HEK293 (cell line): ENCODE measurements around the gene CLCF1.
"Not testable (repeated sequence)": the region's sequence is repeated elsewhere in the genome, so short reads cannot be mapped to it uniquely, and the experiment has no call there.

Source experiments
- CTCF ChIA-PET: fragments of 350-600 bp; formaldehyde crosslinking; extraction: SDS; loops from one replicate; lab custom pipeline; 2021; ENCODE audit warnings: antibody characterized with exemption; lab: Yijun Ruan, JAX
- POLR2A ChIA-PET: fragments of 300-600 bp; formaldehyde crosslinking; extraction: SDS; loops from one replicate; lab custom pipeline; 2020; ENCODE audit warnings: antibody characterized with exemption, inconsistent platforms; lab: Yijun Ruan, JAX
- H3K27ac ChIP-seq: fragments of 200-500 bp; sonication (Bioruptor generic); 2 replicates; pipeline ENCODE4 v1.5.1; 2014; ENCODE audit warnings: low read depth, low read length, control low read depth, inconsistent platforms; ENCODE audit errors: extremely low read depth
- H3K36me3 ChIP-seq, 2 experiments: fragments of 200-500 bp in 1 of 2; sonication (Bioruptor generic) in 1 of 2; 1 replicate in 1 of 2; 2 replicates in 1 of 2; pipeline ENCODE4 v1.5.1; 2014 to 2017; ENCODE audit warnings: inconsistent platforms in 2 of 2, low read length in 2 of 2; ENCODE audit not compliant: control insufficient read depth in 2 of 2, insufficient read depth in 1 of 2
- H3K4me1 ChIP-seq: fragments of 200-500 bp; sonication (Bioruptor generic); 2 replicates; pipeline ENCODE4 v1.5.1; 2014; ENCODE audit warnings: mild to moderate bottlenecking, low read length, inconsistent platforms; ENCODE audit not compliant: control insufficient read depth, insufficient read depth
- H3K4me3 ChIP-seq: 2 replicates; pipeline ENCODE4 v1.5.1; 2011; ENCODE audit warnings: low read depth, mild to moderate bottlenecking, control low read depth, low read length, moderate library complexity
- H3K9me3 ChIP-seq: fragments of 200-500 bp; sonication (Bioruptor generic); 2 replicates; pipeline ENCODE4 v1.5.1; 2014; ENCODE audit warnings: low read depth, low read length, inconsistent platforms; ENCODE audit not compliant: control insufficient read depth, insufficient read depth
- BCL11A ChIP-seq: fragments of 450-650 bp; formaldehyde crosslinking; IDR thresholded peaks from 2 replicates; pipeline ENCODE4 v1.5.1; 2016; ENCODE audit warnings: low read depth, missing biosample characterization, missing genetic modification characterization
- EGR2 ChIP-seq: fragments of 450-650 bp; formaldehyde crosslinking; IDR thresholded peaks from 2 replicates; pipeline ENCODE4 v1.5.1; 2016; ENCODE audit warnings: low read depth, missing biosample characterization, missing genetic modification characterization
- GLIS1 ChIP-seq: fragments of 450-650 bp; formaldehyde crosslinking; IDR thresholded peaks from 2 replicates; pipeline ENCODE4 v1.5.1; 2016; ENCODE audit warnings: missing biosample characterization, missing genetic modification characterization
- GLIS2 ChIP-seq: fragments of 450-650 bp; formaldehyde crosslinking; IDR thresholded peaks from 2 replicates; pipeline ENCODE4 v1.5.1; 2016; ENCODE audit warnings: missing biosample characterization, missing genetic modification characterization
- HOXA7 ChIP-seq: sonication (generic); formaldehyde crosslinking; IDR thresholded peaks from 2 replicates; pipeline ENCODE4 v1.8.1; 2022; ENCODE audit warnings: missing genetic modification reagents, borderline replicate concordance
- ZFHX2 ChIP-seq: fragments of 450-650 bp; formaldehyde crosslinking; conservative IDR thresholded peaks from 2 replicates; pipeline ENCODE4 v1.5.1; 2016; ENCODE audit warnings: missing biosample characterization, missing genetic modification characterization
- ZFP3 ChIP-seq: fragments of 450-650 bp; formaldehyde crosslinking; IDR thresholded peaks from 2 replicates; pipeline ENCODE4 v1.5.1; 2016; ENCODE audit warnings: low read depth, missing biosample characterization, missing genetic modification characterization
- ZFP37 ChIP-seq: fragments of 450-650 bp; formaldehyde crosslinking; IDR thresholded peaks from 2 replicates; pipeline ENCODE4 v1.5.1; 2016; ENCODE audit warnings: missing biosample characterization, missing genetic modification characterization
- ZFP41 ChIP-seq: fragments of 450-650 bp; formaldehyde crosslinking; IDR thresholded peaks from 2 replicates; pipeline ENCODE4 v1.5.1; 2016; ENCODE audit warnings: missing biosample characterization, missing genetic modification characterization, borderline replicate concordance
- ZNF114 ChIP-seq: fragments of 450-650 bp; formaldehyde crosslinking; IDR thresholded peaks from 2 replicates; pipeline ENCODE4 v1.5.0; 2017; ENCODE audit warnings: missing biosample characterization, missing genetic modification characterization
- ZNF223 ChIP-seq: fragments of 450-650 bp; formaldehyde crosslinking; IDR thresholded peaks from 2 replicates; pipeline ENCODE4 v1.5.1; 2016; ENCODE audit warnings: missing biosample characterization, missing genetic modification characterization
- ZNF571 ChIP-seq: fragments of 450-650 bp; formaldehyde crosslinking; IDR thresholded peaks from 2 replicates; pipeline ENCODE4 v1.5.0; 2017; ENCODE audit warnings: missing biosample characterization, missing genetic modification characterization
- ZNF626 ChIP-seq: fragments of 450-650 bp; sonication (Bioruptor Pico); formaldehyde crosslinking; IDR thresholded peaks from 2 replicates; pipeline ENCODE4 v1.5.1; 2018; ENCODE audit warnings: missing biosample characterization, missing genetic modification characterization, inconsistent platforms

Gene CLCF1

DNA sequence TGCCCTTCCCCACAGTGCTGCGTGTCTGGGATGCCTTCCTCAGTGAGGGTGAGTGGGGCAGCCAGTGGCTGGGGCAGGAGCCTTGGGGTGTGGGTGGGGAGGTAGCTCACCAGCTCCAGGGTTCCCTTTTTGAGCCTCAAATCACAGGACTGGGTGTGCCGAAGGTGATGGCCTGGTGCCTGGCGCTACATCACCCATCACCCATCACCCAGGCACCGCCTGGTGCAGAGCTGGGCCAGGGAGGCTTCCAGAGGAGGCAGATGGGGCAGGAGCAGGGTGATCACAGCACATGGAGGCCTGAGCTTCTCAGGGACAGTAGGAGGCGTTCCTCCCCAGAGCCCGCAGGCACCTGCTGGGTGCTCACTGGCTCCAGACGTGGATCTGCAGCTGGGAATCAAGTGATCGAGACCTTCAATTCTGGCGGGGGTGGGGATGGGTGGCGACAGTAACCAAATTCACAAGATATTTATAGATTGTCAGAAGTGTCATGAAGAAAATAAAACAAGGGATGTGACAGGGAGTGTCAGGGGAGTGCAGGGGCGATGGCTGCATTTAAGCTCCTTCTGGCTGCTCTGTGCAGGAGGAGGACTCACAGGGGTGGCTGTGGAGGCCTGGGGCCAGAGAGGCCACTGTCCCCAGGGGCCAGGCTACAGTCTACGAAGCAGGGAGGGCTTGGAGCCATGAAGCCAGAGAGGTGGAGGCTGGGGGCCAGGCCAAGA is 33.7 kb upstream of the CLCF1 start:
- Histone ChIP-seq H3K4me1 (no peaks in the 10 kb centered on the region), H3K27ac (no peak overlapping the region)
- CTCF ChIA-PET = interaction anchor here (0.6 to 0.7 kb wide), 3 partner anchors 20 to 145 kb away, joined by 3 to 4 read pairs (median 3); no protein-coding TSS in a partner anchor

DNA sequence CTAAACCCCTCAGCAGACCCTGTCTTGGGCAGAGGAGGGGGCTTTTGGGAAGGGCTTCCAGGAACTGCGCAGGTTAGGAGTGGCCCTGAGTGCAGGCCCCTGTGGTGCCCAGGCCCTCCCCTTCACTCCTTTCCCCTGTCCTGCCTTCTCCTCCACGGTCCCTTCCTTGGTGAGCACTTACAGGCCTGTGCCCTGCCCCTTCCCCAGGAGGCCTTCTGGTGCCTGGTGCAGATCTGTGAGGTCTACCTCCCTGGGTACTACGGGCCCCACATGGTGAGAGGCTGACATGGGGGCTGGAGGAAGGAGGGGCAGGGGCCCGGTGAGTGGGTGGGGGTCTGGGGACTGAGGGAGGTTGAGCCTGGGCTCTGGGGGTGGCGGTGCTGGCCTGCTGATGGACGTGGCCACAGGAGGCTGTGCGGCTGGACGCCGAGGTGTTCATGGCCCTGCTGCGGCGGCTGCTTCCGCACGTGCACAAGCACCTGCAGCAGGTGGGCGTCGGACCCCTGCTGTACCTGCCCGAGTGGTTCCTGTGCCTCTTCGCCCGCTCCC is 33.1 kb upstream of the CLCF1 start:
- TF ChIP-seq GLIS1 (tag by site-specific recombination) = peak; percentile 86
- no peak for TF ChIP-seq ZNF626
- no peaks in the 10 kb centered on the region for H3K9me3 ChIP-seq
- ChIA-PET CTCF (interaction anchor here (0.6 kb wide), 1 partner anchor 144 kb away, joined by 3 read pairs; no protein-coding TSS in a partner anchor), POLR2A (interaction anchor here (0.7 to 1.9 kb wide), 3 partner anchors 10 to 77 kb away, joined by 3 to 5 read pairs (median 3); partner anchors contain the start of genes AIP and RPS6KB2)
- no peak overlapping the region for H3K4me3 ChIP-seq
- H3K27ac ChIP-seq = no peak overlapping the region
- no peaks in the 10 kb centered on the region for H3K4me1 ChIP-seq
- H3K36me3 ChIP-seq = no peaks in the 10 kb centered on the region

More for the DNA sequence above, 33.7 kb upstream of the CLCF1 start:
- POLR2A ChIA-PET = interaction anchor here (0.7 to 1.9 kb wide), 4 partner anchors 11 to 76 kb away, joined by 3 to 5 read pairs (median 4); partner anchors contain the start of genes AIP and RPS6KB2
- no peak overlapping the region for H3K4me3 ChIP-seq
- peak; percentile 16 for TF ChIP-seq ZFHX2
- no peak for TF ChIP-seq HOXA7
- H3K9me3 ChIP-seq = no peaks in the 10 kb centered on the region
- H3K36me3 ChIP-seq = no peaks in the 10 kb centered on the region

DNA sequence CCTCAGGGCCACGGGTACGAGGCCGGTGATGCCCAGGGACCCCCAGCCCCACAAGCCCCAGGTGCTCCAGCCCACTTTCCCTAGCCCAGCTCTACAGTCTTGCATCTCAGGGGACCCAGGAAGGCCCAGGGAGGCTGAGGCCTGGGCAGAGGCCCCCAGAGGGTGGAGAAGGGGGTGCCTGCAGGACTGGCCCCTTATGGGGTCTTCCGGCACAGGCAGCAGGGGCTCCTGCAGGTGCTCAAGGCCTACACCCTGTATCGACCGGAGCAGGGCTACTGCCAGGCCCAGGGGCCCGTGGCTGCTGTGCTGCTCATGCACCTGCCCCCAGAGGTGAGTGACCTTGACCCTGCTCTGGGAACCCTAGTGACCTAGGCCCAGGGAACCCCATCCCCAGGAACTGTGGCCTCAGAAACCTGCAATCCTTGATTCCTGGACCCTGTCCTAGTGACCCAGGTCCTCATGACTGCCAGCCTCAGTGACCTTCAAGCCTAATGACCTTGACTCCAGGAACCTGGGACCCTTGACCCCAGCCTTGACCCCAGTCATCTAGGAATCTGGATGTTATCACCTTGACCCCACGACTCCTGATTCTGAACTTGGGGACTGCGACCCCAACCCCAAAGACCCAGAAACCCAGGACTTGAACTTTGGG is 32.4 kb upstream of the CLCF1 start:
- no peaks in the 10 kb centered on the region for H3K4me1 ChIP-seq
- TF ChIP-seq ZFP37 (tag by site-specific recombination) (no peak), BCL11A (tag by site-specific recombination) (peak; percentile 52; the same call in 1 of the 2 replicates)
- no peaks in the 10 kb centered on the region for H3K36me3 ChIP-seq
- H3K27ac ChIP-seq = no peak overlapping the region
- no peaks in the 10 kb centered on the region for H3K9me3 ChIP-seq
- CTCF ChIA-PET = interaction anchor here (0.7 kb wide), 1 partner anchor 61 kb away, joined by 5 read pairs; no protein-coding TSS in a partner anchor
- H3K4me3 ChIP-seq = no peak overlapping the region
- POLR2A ChIA-PET = no interaction called here

DNA sequence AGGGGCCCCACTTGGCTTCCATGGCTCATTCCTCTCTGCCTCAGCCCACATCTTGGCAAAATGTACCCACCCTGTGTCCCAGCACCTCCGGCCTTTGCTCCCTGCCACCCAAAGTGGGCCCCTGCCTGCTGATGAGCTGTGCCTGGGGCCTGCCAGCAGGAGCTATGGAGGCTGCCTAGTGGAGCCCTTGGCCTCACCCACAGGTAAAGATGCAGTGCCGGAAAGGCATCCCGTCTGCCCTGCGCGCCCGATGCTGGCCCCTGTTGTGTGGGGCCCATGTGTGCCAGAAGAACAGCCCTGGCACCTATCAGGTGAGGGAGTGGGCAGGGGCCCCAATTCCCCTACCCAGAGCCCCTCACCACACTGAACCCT is 31.8 kb upstream of the CLCF1 start:
- TF ChIP-seq ZNF114 (no peak), ZNF571 (tag by site-specific recombination) (no peak), ZFP3 (tag by site-specific recombination) (no peak), GLIS2 (no peak), ZFP41 (tag by site-specific recombination) (no peak)
- Histone ChIP-seq H3K9me3 (no peaks in the 10 kb centered on the region), H3K36me3 (peaks cover 0 to 6% of the 10 kb centered on the region in 2 experiments; a peak in 1 of 3 replicates), H3K4me1 (no peaks in the 10 kb centered on the region), H3K27ac (no peak overlapping the region), H3K4me3 (no peak overlapping the region)
- POLR2A ChIA-PET = no interaction called here
- CTCF ChIA-PET = interaction anchor here (0.7 kb wide), 1 partner anchor 60 kb away, joined by 5 read pairs; no protein-coding TSS in a partner anchor

DNA sequence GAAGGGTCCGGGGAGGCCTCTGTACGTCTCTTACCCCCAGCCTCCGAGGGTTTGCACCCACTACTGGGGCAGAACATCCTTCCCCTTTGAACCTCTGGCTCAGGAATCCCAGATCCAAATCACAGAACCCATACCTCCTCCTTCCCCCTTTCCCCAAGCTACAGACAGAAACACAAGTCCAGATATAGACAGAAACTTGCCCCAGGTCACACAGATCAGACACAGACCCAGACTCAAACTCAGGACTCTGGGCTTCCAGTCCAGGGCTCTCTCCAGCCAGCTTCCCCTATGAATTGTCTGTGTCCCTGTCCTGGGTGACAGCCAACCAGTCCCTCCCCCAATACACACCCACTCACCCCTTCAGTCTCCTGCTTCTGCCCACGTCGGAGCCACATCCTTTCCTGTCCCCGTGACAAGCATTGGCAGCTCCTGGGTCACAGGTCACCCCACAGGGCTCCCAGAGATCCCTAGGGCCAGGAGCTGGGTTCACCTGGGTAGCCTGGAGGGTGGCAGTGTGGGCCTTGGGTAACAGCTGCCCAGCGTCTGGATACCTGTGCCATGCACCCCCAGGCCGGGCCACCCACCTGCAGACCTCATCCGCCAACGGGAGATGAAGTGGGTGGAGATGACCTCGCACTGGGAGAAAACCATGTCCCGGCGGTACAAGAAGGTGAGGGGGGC is 31.3 kb upstream of the CLCF1 start:
- TF ChIP-seq ZNF223 (tag by site-specific recombination) = no peak
- TF ChIP-seq ZFHX2 = peak; percentile 99
- peak; percentile 96 for TF ChIP-seq EGR2 (tag by site-specific recombination)
- H3K9me3 ChIP-seq = no peaks in the 10 kb centered on the region
- no peaks in the 10 kb centered on the region for H3K4me1 ChIP-seq
- H3K27ac ChIP-seq = no peak overlapping the region
- ChIA-PET POLR2A (no interaction called here), CTCF (no interaction called here)
- no peak overlapping the region for H3K4me3 ChIP-seq
- peaks cover 0 to 10% of the 10 kb centered on the region in 2 experiments; a peak in 1 of 3 replicates for H3K36me3 ChIP-seq

DNA sequence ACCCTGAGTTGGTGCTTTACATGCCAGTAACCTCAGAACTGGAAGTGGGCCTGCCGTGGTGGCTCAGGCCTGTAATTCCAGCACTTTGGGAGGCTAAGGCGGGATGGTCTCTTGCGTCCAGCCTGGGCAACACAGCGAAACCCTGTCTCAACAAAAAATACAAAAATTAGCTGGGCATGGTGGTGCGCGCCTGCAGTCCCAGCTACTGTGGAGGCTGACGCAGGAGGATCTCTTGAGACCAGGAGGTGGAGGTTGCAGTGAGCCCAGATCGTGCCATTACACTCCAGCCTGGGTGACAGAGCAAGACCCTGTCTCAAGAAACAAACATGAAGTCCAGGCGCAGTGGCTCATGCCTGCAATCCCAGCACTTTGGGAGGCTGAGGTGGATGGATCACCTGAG is 29.7 kb upstream of the CLCF1 start:
- not testable (repeated sequence) for H3K9me3 ChIP-seq, H3K27ac ChIP-seq, H3K4me1 ChIP-seq, H3K4me3 ChIP-seq
- H3K36me3 ChIP-seq = peaks cover 0 to 25% of the 10 kb centered on the region in 2 experiments; a peak in 1 of 3 replicates
- POLR2A ChIA-PET = interaction anchor here (0.7 to 2.8 kb wide), 4 partner anchors 9 to 36 kb away, joined by 9 to 25 read pairs (median 13); partner anchors contain the start of gene RPS6KB2
- CTCF ChIA-PET = interaction anchor here (1.3 kb wide), 1 partner anchor 46 kb away, joined by 3 read pairs; no protein-coding TSS in a partner anchor
